ENCODE results near the gene ZFAND3. TPM values are rescaled to one million over a fixed set of nuclear protein-coding genes. Genes with fewer than 3 reads are reported as not detected.

ZFAND3 gene
- total RNA-seq, 1 donor from 2014 or later: 32.7 TPM

- TF ChIP-seq CTCF (IDR thresholded peaks at IDR 0.05): no peak
- intact Hi-C loops (cut with DNase I): no loop called here
- H3K27me3 ChIP-seq: no peaks in the 10 kb centered on the region
- H3K9me3 ChIP-seq: no peaks in the 10 kb centered on the region
- no peaks in the 10 kb centered on the region for H3K36me3 ChIP-seq
- DNase-seq (ENCODE audit: low spot score in 2 of 2): no peak
- H3K4me3 ChIP-seq: no peak overlapping the region
- H3K27ac ChIP-seq: no peak overlapping the region
- H3K4me1 ChIP-seq: peaks cover 0 to 3% of the 10 kb centered on the region in 2 donors
These were observed 104.0 kb downstream of the ZFAND3 start for GRCh38 chr6:37923514-37923913.

GRCh38 chr6:37926661-37927060 is 107.1 kb downstream of the ZFAND3 start:
- H3K4me1 ChIP-seq: peaks cover 0 to 3% of the 10 kb centered on the region in 2 donors
- H3K27me3 ChIP-seq: no peaks in the 10 kb centered on the region
- TF ChIP-seq CTCF (IDR thresholded peaks at IDR 0.05): no peak
- H3K36me3 ChIP-seq: peaks cover 0 to 6% of the 10 kb centered on the region in 2 donors
- intact Hi-C loops (cut with DNase I): no loop called here
- no peaks in the 10 kb centered on the region for H3K9me3 ChIP-seq
- H3K4me3 ChIP-seq: no peak overlapping the region
- no peak for DNase-seq (ENCODE audit: low spot score in 2 of 2)
- no peak overlapping the region for H3K27ac ChIP-seq

GRCh38 chr6:37928217-37928616 is 108.7 kb downstream of the ZFAND3 start:
- Histone ChIP-seq H3K4me1 (peaks cover 0 to 3% of the 10 kb centered on the region in 2 donors), H3K27me3 (no peaks in the 10 kb centered on the region), H3K9me3 (no peaks in the 10 kb centered on the region), H3K27ac (no peak overlapping the region), H3K4me3 (no peak overlapping the region), H3K36me3 (peaks cover 0 to 6% of the 10 kb centered on the region in 2 donors)
- intact Hi-C loops (cut with DNase I): no loop called here
- no peak for TF ChIP-seq CTCF (IDR thresholded peaks at IDR 0.05)
- DNase-seq (ENCODE audit: low spot score in 2 of 2): no peak

- intact Hi-C loops (cut with DNase I): no loop called here
- no peaks in the 10 kb centered on the region for H3K27me3 ChIP-seq
- no peak overlapping the region for H3K4me3 ChIP-seq
- no peaks in the 10 kb centered on the region for H3K9me3 ChIP-seq
- peaks cover 0 to 3% of the 10 kb centered on the region in 2 donors for H3K4me1 ChIP-seq
- TF ChIP-seq CTCF (IDR thresholded peaks at IDR 0.05): no peak
- no peak for DNase-seq (ENCODE audit: low spot score in 2 of 2)
- peaks cover 0 to 6% of the 10 kb centered on the region in 2 donors for H3K36me3 ChIP-seq
- no peak overlapping the region for H3K27ac ChIP-seq
These were observed 110.9 kb downstream of the ZFAND3 start for GRCh38 chr6:37930288-37930971.

GRCh38 chr6:37931066-37931465 is 111.5 kb downstream of the ZFAND3 start:
- Histone ChIP-seq H3K36me3 (peaks cover 0 to 6% of the 10 kb centered on the region in 2 donors), H3K4me3 (no peak overlapping the region), H3K27ac (no peak overlapping the region), H3K27me3 (no peaks in the 10 kb centered on the region), H3K4me1 (peaks cover 0 to 3% of the 10 kb centered on the region in 2 donors), H3K9me3 (no peaks in the 10 kb centered on the region)
- no peak for DNase-seq (ENCODE audit: low spot score in 2 of 2)
- no peak for TF ChIP-seq CTCF (IDR thresholded peaks at IDR 0.05)
- intact Hi-C loops (cut with DNase I): no loop called here

All from ascending aorta (tissue), 2 donors.